ENCODE measurements around the gene DOCK1. TPM values are rescaled to one million over a fixed set of nuclear protein-coding genes. Genes with fewer than 3 reads are reported as not detected.
A peak's percentile ranks its signal among the peaks of the same experiment; 100 is the strongest.

The DOCK1 gene
- total RNA-seq, 1 donor from 2014 or later: 74.8 TPM

GRCh38 chr10:126906704-126907422 lies 1.6 kb downstream of the DOCK1 start:
- Mint-ChIP-seq H3K27ac (peak overlapping the region; percentile 55), H3K9me3 (no peaks in the 10 kb centered on the region), H3K27me3 (ENCODE audit: low read depth) (no peaks in the 10 kb centered on the region), H3K36me3 (peaks cover under 1% of the 10 kb centered on the region), H3K4me3 (peak overlapping the region; percentile 82), H3K4me1 (peaks cover 19% of the 10 kb centered on the region)
- TF ChIP-seq CTCF (IDR thresholded peaks at IDR 0.05; ENCODE audit: unreplicated experiment): no peak
- no peak for DNase-seq (ENCODE audit: low spot score in 2 of 2, unreplicated experiment in 2 of 2)

DNA sequence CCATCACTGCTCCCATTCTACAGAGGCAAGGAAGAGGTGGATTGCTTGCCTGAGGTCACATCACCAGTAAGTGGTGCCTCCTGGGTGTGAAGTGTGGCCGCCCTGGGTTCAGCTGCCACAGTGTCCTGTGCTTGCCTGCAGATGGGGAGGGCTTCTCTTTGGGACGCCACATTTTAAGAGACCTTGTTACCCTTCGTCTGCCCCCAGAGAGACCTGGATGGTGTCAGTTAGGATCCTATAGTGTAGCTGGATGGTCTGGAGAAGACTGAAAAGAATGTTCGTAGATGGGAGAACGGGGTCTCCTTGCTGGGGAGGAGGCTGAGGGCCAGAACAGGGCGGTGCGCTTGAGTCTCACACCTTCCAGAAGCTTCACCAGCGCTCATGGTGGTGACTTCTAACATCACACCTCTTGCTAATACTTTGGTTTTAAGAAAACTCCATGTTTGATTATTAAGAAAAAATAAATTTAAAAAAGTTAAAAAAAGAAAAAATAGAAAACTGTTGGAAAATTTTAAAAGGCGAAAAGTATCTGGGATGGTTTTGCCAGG lies 2.3 kb downstream of the DOCK1 start:
- no peak for DNase-seq (ENCODE audit: low spot score in 2 of 2, unreplicated experiment in 2 of 2)
- H3K9me3 Mint-ChIP-seq: no peaks in the 10 kb centered on the region

DNA sequence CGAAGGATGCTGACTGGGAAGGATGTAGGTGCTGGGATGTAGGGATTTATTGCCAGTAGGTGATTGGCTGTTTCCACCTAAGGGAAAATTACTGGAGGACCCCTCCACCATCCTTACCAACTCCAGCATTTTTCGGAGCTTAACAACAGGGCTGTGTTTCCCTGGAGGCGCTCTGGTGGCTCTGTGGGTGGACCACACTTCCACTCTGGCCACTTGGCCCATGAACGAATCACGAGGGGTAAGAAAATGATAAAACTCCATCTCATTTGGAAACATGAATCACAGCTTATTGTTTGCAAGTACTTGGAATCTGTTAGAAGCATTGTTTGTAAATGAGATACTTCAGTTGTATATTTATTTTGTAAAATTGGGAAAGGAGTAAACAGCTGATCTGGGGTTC lies 3.0 kb downstream of the DOCK1 start:
- Mint-ChIP-seq H3K4me3 (no peak overlapping the region), H3K36me3 (no peaks in the 10 kb centered on the region), H3K27me3 (ENCODE audit: low read depth) (no peaks in the 10 kb centered on the region), H3K9me3 (no peaks in the 10 kb centered on the region), H3K4me1 (peaks cover 15% of the 10 kb centered on the region), H3K27ac (no peak overlapping the region)
- TF ChIP-seq CTCF (IDR thresholded peaks at IDR 0.05; ENCODE audit: unreplicated experiment): no peak
- no peak for DNase-seq (ENCODE audit: low spot score in 2 of 2, unreplicated experiment in 2 of 2)

More for the DNA sequence above, 2.3 kb downstream of the DOCK1 start:
- H3K4me1 Mint-ChIP-seq: peaks cover 15% of the 10 kb centered on the region
- peak overlapping the region; percentile 82 for H3K4me3 Mint-ChIP-seq
- no peaks in the 10 kb centered on the region for H3K27me3 Mint-ChIP-seq (ENCODE audit: low read depth)
- TF ChIP-seq CTCF (IDR thresholded peaks at IDR 0.05; ENCODE audit: unreplicated experiment): peak; percentile 22
- H3K27ac Mint-ChIP-seq: peak overlapping the region; percentile 37
- no peaks in the 10 kb centered on the region for H3K36me3 Mint-ChIP-seq

DNA sequence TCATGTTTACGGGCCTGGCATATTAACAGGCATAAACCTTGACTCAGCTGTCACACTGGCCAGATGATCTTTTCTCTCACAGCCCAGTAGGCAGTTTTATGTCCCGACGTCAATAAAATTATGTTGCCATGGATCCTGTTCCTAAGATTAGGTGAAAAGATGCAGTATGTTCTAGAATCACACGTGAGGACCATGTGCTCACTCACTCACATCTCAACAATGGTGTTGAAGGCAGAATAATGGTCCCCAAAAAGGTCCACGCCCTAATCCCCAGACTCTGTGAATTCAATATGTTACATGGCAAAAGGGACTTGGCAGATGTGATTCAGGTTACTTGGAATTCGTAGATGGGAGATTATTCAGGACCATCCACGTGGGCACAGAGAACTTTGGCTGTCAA lies 3.5 kb downstream of the DOCK1 start:
- Mint-ChIP-seq H3K36me3 (no peaks in the 10 kb centered on the region), H3K9me3 (no peaks in the 10 kb centered on the region), H3K27me3 (ENCODE audit: low read depth) (no peaks in the 10 kb centered on the region), H3K27ac (no peak overlapping the region), H3K4me3 (no peak overlapping the region), H3K4me1 (peaks cover 15% of the 10 kb centered on the region)
- no peak for TF ChIP-seq CTCF (IDR thresholded peaks at IDR 0.05; ENCODE audit: unreplicated experiment)
- no peak for DNase-seq (ENCODE audit: low spot score in 2 of 2, unreplicated experiment in 2 of 2)

DNA sequence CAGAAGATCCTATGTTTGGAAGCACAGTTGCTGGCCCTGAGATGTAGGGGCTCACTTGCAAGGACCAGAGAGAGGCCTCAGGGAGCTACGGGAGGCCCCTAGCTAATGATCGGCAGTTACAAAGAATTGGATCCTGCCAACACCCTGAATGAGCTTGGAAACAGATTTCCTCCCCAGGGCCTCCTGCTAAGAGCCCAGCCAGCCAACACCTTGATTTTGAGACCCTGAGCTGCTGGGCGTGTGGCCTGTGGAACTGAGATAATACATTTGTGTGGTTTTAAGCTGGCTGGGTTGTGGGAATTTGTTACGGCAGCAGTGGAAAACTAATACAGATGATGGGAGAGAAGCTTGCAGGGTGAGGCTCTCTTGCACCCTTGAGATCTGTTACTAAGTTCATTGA lies 3.9 kb downstream of the DOCK1 start:
- no peak for DNase-seq (ENCODE audit: low spot score in 2 of 2, unreplicated experiment in 2 of 2)
- H3K27me3 Mint-ChIP-seq (ENCODE audit: low read depth): no peaks in the 10 kb centered on the region
- H3K4me3 Mint-ChIP-seq: no peak overlapping the region
- TF ChIP-seq CTCF (IDR thresholded peaks at IDR 0.05; ENCODE audit: unreplicated experiment): no peak
- peaks cover 13% of the 10 kb centered on the region for H3K4me1 Mint-ChIP-seq
- no peak overlapping the region for H3K27ac Mint-ChIP-seq
- H3K36me3 Mint-ChIP-seq: no peaks in the 10 kb centered on the region
- H3K9me3 Mint-ChIP-seq: no peaks in the 10 kb centered on the region

Measured in mesothelial cell of epicardium (in vitro differentiated cells).